B cell (primary cell): ENCODE measurements around the gene ODAM. TPM values are rescaled to one million over a fixed set of nuclear protein-coding genes. Genes with fewer than 3 reads are reported as not detected.

Experiments used
- ATAC-seq: fragments of 200-7000 bp; cut with Tn5 transposase; one replicate; pipeline ENCODE4 v1.10.0; 2021; ENCODE audit warnings: low read depth, mild to moderate bottlenecking, moderate number of reproducible peaks, moderate library complexity
- CTCF ChIA-PET: fragments of 350-600 bp; sonication (Branson Sonifier 250); formaldehyde crosslinking; loops from one replicate; lab custom pipeline; 2021; ENCODE audit warnings: antibody characterized with exemption, inconsistent platforms; lab: Charles Lee
- POLR2A ChIA-PET: fragments of 350-600 bp; sonication (Branson Sonifier 250); formaldehyde crosslinking; loops from one replicate; lab custom pipeline; 2021; ENCODE audit warnings: antibody characterized with exemption; lab: Charles Lee
- DNase-seq: peaks from one replicate; pipeline ENCODE4 v3.0.0; 2013
- H2AFZ ChIP-seq: 2 replicates; pipeline ENCODE4 v1.6.1; 2012; ENCODE audit warnings: mild to moderate bottlenecking, low read depth, low read length; ENCODE audit not compliant: insufficient read depth, poor library complexity, severe bottlenecking
- H3K27ac ChIP-seq, 2 donors: 1 replicate in 1 of 2; 2 replicates in 1 of 2; pipeline ENCODE4 v1.5.1; 2012 to 2013; ENCODE audit warnings: low read length in 2 of 2, mild to moderate bottlenecking in 2 of 2, moderate library complexity in 1 of 2
- H3K27me3 ChIP-seq, 4 experiments: fragments of 200-600 bp in 1 of 4; sonication (generic) in 1 of 4; replicated peaks in 1 of 4; 1 replicate in 2 of 4; 2 replicates in 2 of 4; pipeline versions ENCODE4 v1.6.1 to v1.7.0; 2013 to 2016; ENCODE audit warnings: low read length in 3 of 4, mild to moderate bottlenecking in 2 of 4, mixed read lengths in 1 of 4, moderate library complexity in 1 of 4; ENCODE audit not compliant: insufficient read depth in 4 of 4, control insufficient read depth in 3 of 4; ENCODE audit errors: control extremely low read depth in 1 of 4
- H3K36me3 ChIP-seq, 2 experiments: replicated peaks in 1 of 2; 1 replicate in 1 of 2; 2 replicates in 1 of 2; pipeline versions ENCODE4 v1.6.1 to v1.7.1; 2013; ENCODE audit warnings: low read length in 1 of 2; ENCODE audit not compliant: insufficient read depth in 2 of 2, control insufficient read depth in 1 of 2; ENCODE audit errors: control extremely low read depth in 1 of 2, extremely low read depth in 1 of 2
- H3K4me1 ChIP-seq, 2 donors: fragments of 200-600 bp in 1 of 2; sonication (generic) in 1 of 2; 1 replicate in 1 of 2; 2 replicates in 1 of 2; pipeline versions ENCODE4 v1.5.1 to v1.6.1; 2013 to 2017; ENCODE audit warnings: low read length in 2 of 2; ENCODE audit not compliant: control insufficient read depth in 2 of 2, insufficient read depth in 2 of 2
- H3K4me2 ChIP-seq: replicated peaks from 2 replicates; pipeline ENCODE3; 2012; ENCODE audit warnings: mild to moderate bottlenecking, low read depth, low read length; ENCODE audit not compliant: poor library complexity, severe bottlenecking
- H3K4me3 ChIP-seq, 5 experiments: fragments of 200-600 bp in 1 of 5; sonication (generic) in 1 of 5; 1 replicate in 3 of 5; 2 replicates in 2 of 5; pipeline versions ENCODE4 v1.5.1 to v1.7.0; 2011 to 2016; ENCODE audit warnings: low read length in 4 of 5, mild to moderate bottlenecking in 4 of 5, low read depth in 2 of 5, control low read depth in 1 of 5, moderate library complexity in 1 of 5; ENCODE audit not compliant: insufficient read depth in 1 of 5; ENCODE audit errors: control extremely low read depth in 1 of 5, extremely low read depth in 1 of 5
- H3K79me2 ChIP-seq: fragments of 200-600 bp; sonication (generic); one replicate; pipeline ENCODE4 v1.6.0; 2016; ENCODE audit warnings: low read length; ENCODE audit not compliant: control insufficient read depth, insufficient read depth
- H3K9ac ChIP-seq: fragments of 200-600 bp; sonication (generic); 2 replicates; pipeline ENCODE4 v1.6.1; 2017; ENCODE audit warnings: mild to moderate bottlenecking, low read length, moderate library complexity
- H3K9me3 ChIP-seq, 3 donors: one replicate each; pipeline versions ENCODE4 v1.6.1 to v1.7.1; 2013; ENCODE audit warnings: low read length in 2 of 3; ENCODE audit not compliant: control insufficient read depth in 2 of 3, insufficient read depth in 1 of 3; ENCODE audit errors: control extremely low read depth in 1 of 3
- H4K20me1 ChIP-seq: 2 replicates; pipeline ENCODE4 v1.6.0; 2012; ENCODE audit warnings: mild to moderate bottlenecking, low read length; ENCODE audit not compliant: insufficient read depth, control insufficient read depth, poor library complexity, severe bottlenecking
- H3K27ac Mint-ChIP-seq: one replicate; pipeline ENCODE4 v1.8.0; 2021; ENCODE audit warnings: mixed read lengths
- H3K27me3 Mint-ChIP-seq: one replicate; pipeline ENCODE4 v1.8.0; 2021; ENCODE audit warnings: mixed read lengths
- H3K4me1 Mint-ChIP-seq: one replicate; pipeline ENCODE4 v1.8.0; 2021; ENCODE audit warnings: mixed read lengths
- H3K4me3 Mint-ChIP-seq: one replicate; pipeline ENCODE4 v1.8.0; 2021; ENCODE audit warnings: mixed read lengths
- H3K9me3 Mint-ChIP-seq: one replicate; pipeline ENCODE4 v1.8.0; 2022; ENCODE audit warnings: mixed read lengths; ENCODE audit not compliant: insufficient read depth
- CTCF ChIP-seq: fragments of 200-600 bp; IDR thresholded peaks from one replicate; pipeline ENCODE4 v1.8.0; 2022; ENCODE audit warnings: antibody characterized with exemption, mild to moderate bottlenecking
- EZH2 ChIP-seq: IDR thresholded peaks from 2 replicates; pipeline ENCODE4 v1.6.1; 2012; ENCODE audit warnings: borderline replicate concordance, low read depth, mild to moderate bottlenecking, moderate library complexity, low read length; ENCODE audit not compliant: insufficient read depth, poor library complexity, severe bottlenecking
- WGBS: methylation state at CpG from one replicate; pipeline ENCODE4 v1.1.5; 2013; ENCODE audit warnings: missing lambda C conversion rate; ENCODE audit not compliant: insufficient coverage; 5-methylcytosine and 5-hydroxymethylcytosine counted together
- intact Hi-C: fragments of 100-400 bp; cut with micrococcal nuclease; formaldehyde crosslinking; loops from one replicate; pipeline ENCODE4 v1.10.0; 2022
- polyA plus RNA-seq: library from polyadenylated mRNA; depleted of rRNA; stranded (reverse); fragments of >200 nt; gene quantifications from 2 replicates; pipeline ENCODE4 v1.2.3, GENCODE V29; 2012
- total RNA-seq, 2 donors: library from RNA; stranded (reverse); fragments of 120-200 nt in 1 of 2; gene quantifications; 1 replicate in 1 of 2; 2 replicates in 1 of 2; pipeline versions ENCODE4 v1.2.3 to v1.2.4, GENCODE V29; 2013 to 2022

ODAM gene
- total and polyA plus RNA-seq, 2 donors (not counting 1 experiment from before 2014, with no cell fraction given): not detected

GRCh38 chr4:70191647-70192046 is 3.9 kb upstream of the ODAM start:
- Histone ChIP-seq H3K9me3 (no peaks in the 10 kb centered on the region), H3K36me3 (no peaks in the 10 kb centered on the region), H2AFZ (no peak overlapping the region), H3K4me2 (no peak overlapping the region), H3K4me1 (no peaks in the 10 kb centered on the region), H3K27me3 (no peaks in the 10 kb centered on the region), H3K4me3 (no peak overlapping the region), H3K79me2 (no peaks in the 10 kb centered on the region), H4K20me1 (no peaks in the 10 kb centered on the region), H3K9ac (no peak overlapping the region), H3K27ac (no peak overlapping the region)
- Mint-ChIP-seq H3K27me3 (no peaks in the 10 kb centered on the region), H3K4me3 (no peak overlapping the region), H3K9me3 (no peaks in the 10 kb centered on the region), H3K4me1 (no peaks in the 10 kb centered on the region), H3K27ac (no peak overlapping the region)
- POLR2A ChIA-PET: no interaction called here
- CTCF ChIA-PET: no interaction called here
- intact Hi-C loops: no loop called here
- DNase-seq (no peak), ATAC-seq (no peak)
- no CpG with 5 or more reads among the region's 1 CpG for WGBS
- TF ChIP-seq EZH2: no peak
- no peak for TF ChIP-seq CTCF

DNA sequence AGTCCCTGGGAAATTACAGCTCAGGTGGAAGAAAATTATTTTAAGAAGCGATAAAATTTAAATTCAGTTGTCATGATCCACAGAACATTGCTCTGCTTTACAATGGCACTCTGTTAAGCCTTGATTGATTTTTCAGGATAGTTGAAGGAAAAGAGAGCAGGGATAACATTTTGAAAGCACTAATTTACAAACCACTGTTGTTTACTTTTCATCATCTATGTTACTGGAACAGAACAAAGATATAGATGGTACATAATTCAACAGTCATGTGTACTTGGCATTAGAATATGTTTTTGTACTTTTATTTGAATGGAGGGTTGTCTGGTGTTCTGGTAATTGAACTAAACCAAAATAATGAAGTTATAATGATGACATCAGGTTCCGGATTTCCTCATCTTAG is 2.6 kb upstream of the ODAM start:
- H3K9ac ChIP-seq: no peak overlapping the region
- H4K20me1 ChIP-seq: no peaks in the 10 kb centered on the region
- H3K36me3 ChIP-seq: no peaks in the 10 kb centered on the region
- H3K27ac ChIP-seq: no peak overlapping the region
- H3K4me1 ChIP-seq: no peaks in the 10 kb centered on the region
- intact Hi-C loops: no loop called here
- no peak overlapping the region for H2AFZ ChIP-seq
- no peak overlapping the region for H3K4me3 ChIP-seq
- no peaks in the 10 kb centered on the region for H3K79me2 ChIP-seq
- no CpG with 5 or more reads among the region's 2 CpGs for WGBS
- no peaks in the 10 kb centered on the region for H3K9me3 Mint-ChIP-seq
- H3K27me3 ChIP-seq: no peaks in the 10 kb centered on the region
- TF ChIP-seq EZH2: no peak
- no peak for TF ChIP-seq CTCF
- no peak for DNase-seq
- no peaks in the 10 kb centered on the region for H3K9me3 ChIP-seq
- CTCF ChIA-PET: no interaction called here
- no peak overlapping the region for H3K4me3 Mint-ChIP-seq
- no peak overlapping the region for H3K27ac Mint-ChIP-seq
- no peaks in the 10 kb centered on the region for H3K4me1 Mint-ChIP-seq
- POLR2A ChIA-PET: no interaction called here
- ATAC-seq: no peak
- no peaks in the 10 kb centered on the region for H3K27me3 Mint-ChIP-seq
- no peak overlapping the region for H3K4me2 ChIP-seq
